Skeletal muscle satellite cell (primary cell): Measurements from ENCODE around the gene CTU2.

Experiments used
- H3K27me3 ChIP-seq: 2 replicates; pipeline ENCODE4 v1.7.0; 2013; ENCODE audit warnings: low read length; ENCODE audit not compliant: control insufficient read depth, insufficient read depth
- H3K36me3 ChIP-seq: 2 replicates; pipeline ENCODE4 v1.7.0; 2013; ENCODE audit warnings: mild to moderate bottlenecking, control low read depth, low read length; ENCODE audit not compliant: insufficient read depth
- H3K4me1 ChIP-seq: 2 replicates; pipeline ENCODE4 v1.7.0; 2013; ENCODE audit warnings: low read length; ENCODE audit not compliant: control insufficient read depth, insufficient read depth
- H3K4me2 ChIP-seq: 2 replicates; pipeline ENCODE4 v1.7.0; 2013; ENCODE audit warnings: mild to moderate bottlenecking, low read length
- H3K4me3 ChIP-seq: 2 replicates; pipeline ENCODE4 v1.7.0; 2013; ENCODE audit warnings: low read length
- H3K9ac ChIP-seq: 2 replicates; pipeline ENCODE4 v1.7.0; 2013; ENCODE audit warnings: mild to moderate bottlenecking, low read depth, low read length, moderate library complexity
- H3K9me3 ChIP-seq: replicated peaks from 2 replicates; pipeline ENCODE4 v1.7.0; 2013; ENCODE audit warnings: mild to moderate bottlenecking, control low read depth, low read length

Gene CTU2

GRCh38 chr16:88700636-88701482 is 5.4 kb upstream of the CTU2 start:
- H3K4me3 ChIP-seq: no peak overlapping the region
- H3K36me3 ChIP-seq: peaks cover 8% of the 10 kb centered on the region
- H3K27me3 ChIP-seq: no peaks in the 10 kb centered on the region
- H3K4me2 ChIP-seq: peak overlapping the region; percentile 41
- H3K9me3 ChIP-seq: no peaks in the 10 kb centered on the region
- no peak overlapping the region for H3K9ac ChIP-seq
- H3K4me1 ChIP-seq: peaks cover 28% of the 10 kb centered on the region

GRCh38 chr16:88701581-88702370 is 4.5 kb upstream of the CTU2 start:
- H3K4me1 ChIP-seq: peaks cover 28% of the 10 kb centered on the region
- peak overlapping the region; percentile 41 for H3K4me2 ChIP-seq
- no peak overlapping the region for H3K4me3 ChIP-seq
- H3K36me3 ChIP-seq: peaks cover 8% of the 10 kb centered on the region
- H3K9me3 ChIP-seq: no peaks in the 10 kb centered on the region
- no peaks in the 10 kb centered on the region for H3K27me3 ChIP-seq
- H3K9ac ChIP-seq: no peak overlapping the region

DNA sequence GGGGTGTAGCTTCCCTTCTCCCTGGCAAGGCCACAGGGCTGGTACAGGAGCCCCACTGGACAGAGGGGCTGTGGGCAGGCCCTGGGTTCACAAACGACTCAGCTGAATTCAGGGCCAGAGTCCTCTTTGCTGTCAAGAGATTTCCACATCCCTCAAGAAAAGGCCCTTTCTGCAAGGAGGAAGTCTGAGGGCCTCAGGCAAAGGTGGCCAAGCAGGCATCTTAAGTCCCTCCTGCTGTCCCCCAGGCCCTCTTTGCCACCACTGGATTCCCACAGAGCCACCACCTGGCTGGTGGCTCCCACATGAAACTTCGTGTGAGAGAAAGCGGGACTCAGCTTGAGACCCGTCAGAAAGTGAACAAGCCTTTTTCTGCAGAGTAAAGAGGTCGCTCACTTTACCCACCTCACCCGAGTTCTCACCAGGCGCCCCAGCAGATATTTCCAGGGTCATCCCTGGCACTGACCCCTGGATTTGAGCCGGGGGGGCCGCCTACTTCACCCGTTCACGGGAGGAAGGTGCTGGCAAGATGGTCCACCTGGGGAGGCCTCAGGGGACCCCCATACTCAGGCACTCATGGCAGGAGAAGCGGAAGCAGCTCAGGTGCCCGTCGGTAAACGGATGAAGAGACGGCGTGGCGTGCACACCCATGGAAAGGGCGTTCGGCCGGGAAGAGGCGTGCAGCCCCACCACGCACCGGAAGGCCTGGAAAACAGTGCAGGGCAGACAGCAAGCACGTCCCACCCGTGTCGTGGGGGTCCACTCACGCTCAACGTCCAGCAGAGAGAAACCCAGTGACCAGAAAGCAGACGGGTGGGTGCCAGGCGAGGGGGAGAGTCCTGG is 3.7 kb upstream of the CTU2 start:
- peaks cover 35% of the 10 kb centered on the region for H3K4me1 ChIP-seq
- no peaks in the 10 kb centered on the region for H3K9me3 ChIP-seq
- H3K27me3 ChIP-seq: no peaks in the 10 kb centered on the region
- peaks cover 8% of the 10 kb centered on the region for H3K36me3 ChIP-seq
- no peak overlapping the region for H3K4me3 ChIP-seq
- H3K9ac ChIP-seq: no peak overlapping the region
- no peak overlapping the region for H3K4me2 ChIP-seq

DNA sequence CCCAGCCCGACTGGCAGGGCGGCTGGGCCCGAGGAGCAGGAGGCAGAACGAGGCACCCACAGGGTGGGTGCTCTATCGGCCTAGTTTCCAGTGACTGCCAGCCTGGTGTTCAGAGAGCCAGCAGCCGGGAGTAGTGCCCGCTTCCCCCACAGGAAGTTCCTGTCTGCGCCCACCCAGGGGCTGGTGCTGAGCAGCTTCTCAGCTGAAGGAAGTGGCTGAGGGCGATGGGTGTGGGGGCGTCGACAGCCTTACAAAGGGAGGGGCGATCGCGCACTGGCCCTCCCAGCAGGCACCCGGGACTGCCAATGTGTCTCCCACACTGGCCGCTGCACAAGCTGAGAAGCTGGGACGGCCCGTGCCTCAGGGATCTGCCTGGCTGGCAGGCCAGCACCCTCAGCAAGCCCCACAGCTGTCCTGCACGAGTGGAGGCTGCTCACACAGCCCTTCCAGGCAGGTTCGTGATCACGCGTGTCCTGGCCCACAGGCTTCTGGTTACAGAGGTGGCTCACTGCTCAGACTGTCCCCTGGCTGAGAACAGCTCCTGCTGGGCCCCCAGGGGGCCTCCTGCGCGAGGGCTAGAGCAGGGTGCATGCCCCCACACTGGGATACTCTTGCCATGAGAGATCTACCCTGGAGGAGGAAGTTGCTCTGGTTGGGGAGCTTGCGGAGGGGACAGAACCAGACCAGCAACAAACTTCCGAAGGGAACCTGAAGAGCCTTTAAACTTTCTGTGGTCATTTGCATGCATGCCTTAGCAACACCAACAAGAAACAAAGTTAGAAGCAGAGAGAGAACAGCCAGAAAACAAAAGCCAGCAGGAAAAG is 2.6 kb upstream of the CTU2 start:
- Histone ChIP-seq H3K4me3 (no peak overlapping the region), H3K27me3 (no peaks in the 10 kb centered on the region), H3K4me1 (peaks cover 35% of the 10 kb centered on the region), H3K9ac (no peak overlapping the region), H3K4me2 (no peak overlapping the region), H3K9me3 (no peaks in the 10 kb centered on the region), H3K36me3 (peaks cover 5% of the 10 kb centered on the region)

DNA sequence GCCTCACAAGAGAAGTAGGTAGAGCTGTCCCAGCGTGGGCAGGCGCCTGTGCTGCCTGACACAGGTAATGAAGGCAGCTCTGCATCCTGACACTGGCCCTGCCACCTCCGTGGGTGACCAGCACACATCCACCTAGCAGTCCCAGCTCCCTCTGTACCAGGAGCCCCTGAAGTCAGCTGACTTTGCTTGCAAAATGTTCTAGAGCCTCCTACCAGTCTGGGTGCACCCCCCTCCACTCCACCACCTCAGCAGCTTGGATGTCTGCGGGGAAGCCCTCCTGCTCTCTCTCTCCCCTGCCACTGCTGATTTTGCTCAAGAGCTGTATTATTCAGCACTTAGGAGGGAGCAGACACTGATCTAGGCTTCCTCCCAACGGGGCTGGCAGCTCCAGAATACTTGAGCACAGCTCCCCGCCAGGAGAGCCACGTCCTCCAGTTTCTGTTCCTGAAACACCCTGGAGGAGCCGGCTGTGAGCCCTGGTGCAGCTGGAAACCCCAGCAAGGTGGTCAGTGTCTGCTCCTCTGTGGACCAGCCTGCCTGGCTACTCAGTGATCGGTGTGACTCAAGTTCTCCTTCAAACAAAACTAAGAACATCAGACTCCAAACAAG is 1.1 kb upstream of the CTU2 start:
- Histone ChIP-seq H3K4me1 (peaks cover 35% of the 10 kb centered on the region), H3K36me3 (peaks cover 9% of the 10 kb centered on the region), H3K4me3 (peak overlapping the region; percentile 86), H3K9ac (peak overlapping the region; percentile 82), H3K27me3 (no peaks in the 10 kb centered on the region), H3K9me3 (no peaks in the 10 kb centered on the region), H3K4me2 (peak overlapping the region; percentile 98)

GRCh38 chr16:88705801-88706228 is 488 bp upstream of the CTU2 start:
- peak overlapping the region; percentile 98 for H3K4me2 ChIP-seq
- no peaks in the 10 kb centered on the region for H3K27me3 ChIP-seq
- peaks cover 11% of the 10 kb centered on the region for H3K36me3 ChIP-seq
- peak overlapping the region; percentile 82 for H3K9ac ChIP-seq
- H3K9me3 ChIP-seq: no peaks in the 10 kb centered on the region
- peak overlapping the region; percentile 86 for H3K4me3 ChIP-seq
- H3K4me1 ChIP-seq: peaks cover 31% of the 10 kb centered on the region

GRCh38 chr16:88706965-88707826 is 893 bp downstream of the CTU2 start:
- peaks cover 12% of the 10 kb centered on the region for H3K36me3 ChIP-seq
- peak overlapping the region; percentile 82 for H3K9ac ChIP-seq
- peaks cover 22% of the 10 kb centered on the region for H3K4me1 ChIP-seq

GRCh38 chr16:88710556-88710955 is 4.3 kb downstream of the CTU2 start:
- Histone ChIP-seq H3K27me3 (no peaks in the 10 kb centered on the region), H3K9me3 (no peaks in the 10 kb centered on the region), H3K4me2 (no peak overlapping the region), H3K36me3 (peaks cover 35% of the 10 kb centered on the region), H3K4me1 (peaks cover 8% of the 10 kb centered on the region), H3K4me3 (no peak overlapping the region), H3K9ac (no peak overlapping the region)

More at GRCh38 chr16:88706965-88707826, 893 bp downstream of the CTU2 start:
- Histone ChIP-seq H3K4me2 (peak overlapping the region; percentile 84), H3K4me3 (peak overlapping the region; percentile 86), H3K9me3 (no peaks in the 10 kb centered on the region), H3K27me3 (no peaks in the 10 kb centered on the region)

- H3K4me3 ChIP-seq: no peak overlapping the region
- no peak overlapping the region for H3K9ac ChIP-seq
- H3K4me2 ChIP-seq: no peak overlapping the region
- H3K4me1 ChIP-seq: peaks cover 7% of the 10 kb centered on the region
- H3K27me3 ChIP-seq: no peaks in the 10 kb centered on the region
- H3K9me3 ChIP-seq: no peaks in the 10 kb centered on the region
- H3K36me3 ChIP-seq: peaks cover 48% of the 10 kb centered on the region
Measured at GRCh38 chr16:88711750-88712340, 5.5 kb downstream of the CTU2 start.
